ENCODE measurements around the gene RNF224.
"Not testable (repeated sequence)": the region's sequence is repeated elsewhere in the genome, so short reads cannot be mapped to it uniquely, and the experiment has no call there.

The RNF224 gene

GRCh38 chr9:137255448-137256114 is 28.3 kb downstream of the RNF224 start:
- DNase-seq (ENCODE audit: low read depth, low spot score): no peak
- Histone ChIP-seq H3K36me3 (ENCODE audit: insufficient read depth, low read length) (peaks cover 25% of the 10 kb centered on the region), H3K9ac (ENCODE audit: insufficient read length) (peak overlapping the region; percentile 91), H3K9me3 (ENCODE audit: low read depth, low read length) (no peaks in the 10 kb centered on the region), H3K4me3 (peak overlapping the region; percentile 88), H3K27ac (peak overlapping the region; percentile 50; the same call in 1 of the 2 replicates)
- no peak for TF ChIP-seq EZH2 (IDR thresholded peaks at IDR 0.05)
- no peak for TF ChIP-seq FOXP2 (optimal IDR thresholded peaks at IDR 0.05; ENCODE audit: control extremely low read depth, extremely low read length, insufficient read depth)
- no peak for TF ChIP-seq POLR2AphosphoS5 (IDR thresholded peaks at IDR 0.05; ENCODE audit: borderline replicate concordance, low read depth, low read length)

GRCh38 chr9:137256362-137256761 is 29.1 kb downstream of the RNF224 start:
- H3K9ac ChIP-seq (ENCODE audit: insufficient read length): peak overlapping the region; percentile 91
- H3K4me3 ChIP-seq: peak overlapping the region; percentile 88
- DNase-seq (ENCODE audit: low read depth, low spot score): no peak
- TF ChIP-seq POLR2AphosphoS5 (IDR thresholded peaks at IDR 0.05; ENCODE audit: borderline replicate concordance, low read depth, low read length) (no peak), FOXP2 (optimal IDR thresholded peaks at IDR 0.05; ENCODE audit: control extremely low read depth, extremely low read length, insufficient read depth) (no peak), EZH2 (IDR thresholded peaks at IDR 0.05) (no peak)
- no peaks in the 10 kb centered on the region for H3K9me3 ChIP-seq (ENCODE audit: low read depth, low read length)
- H3K27ac ChIP-seq: no peak overlapping the region
- peaks cover 25% of the 10 kb centered on the region for H3K36me3 ChIP-seq (ENCODE audit: insufficient read depth, low read length)

- Histone ChIP-seq H3K36me3 (ENCODE audit: insufficient read depth, low read length) (peaks cover 25% of the 10 kb centered on the region), H3K9ac (ENCODE audit: insufficient read length) (no peak overlapping the region), H3K27ac (no peak overlapping the region), H3K4me3 (no peak overlapping the region), H3K9me3 (ENCODE audit: low read depth, low read length) (no peaks in the 10 kb centered on the region)
- no peak for DNase-seq (ENCODE audit: low read depth, low spot score)
- TF ChIP-seq FOXP2 (optimal IDR thresholded peaks at IDR 0.05; ENCODE audit: control extremely low read depth, extremely low read length, insufficient read depth) (no peak), EZH2 (IDR thresholded peaks at IDR 0.05) (no peak), POLR2AphosphoS5 (IDR thresholded peaks at IDR 0.05; ENCODE audit: borderline replicate concordance, low read depth, low read length) (no peak)
These were observed 29.6 kb downstream of the RNF224 start for GRCh38 chr9:137256856-137257255.

GRCh38 chr9:137262173-137262908 is 35.0 kb downstream of the RNF224 start:
- H3K9ac ChIP-seq (ENCODE audit: insufficient read length); H3K27ac ChIP-seq; DNase-seq (ENCODE audit: low read depth, low spot score); H3K9me3 ChIP-seq (ENCODE audit: low read depth, low read length); H3K4me3 ChIP-seq: not testable (repeated sequence)
- H3K36me3 ChIP-seq (ENCODE audit: insufficient read depth, low read length): peaks cover 27% of the 10 kb centered on the region

- no peak overlapping the region for H3K9ac ChIP-seq (ENCODE audit: insufficient read length)
- no peaks in the 10 kb centered on the region for H3K9me3 ChIP-seq (ENCODE audit: low read depth, low read length)
- peaks cover 31% of the 10 kb centered on the region for H3K36me3 ChIP-seq (ENCODE audit: insufficient read depth, low read length)
- no peak overlapping the region for H3K27ac ChIP-seq
- TF ChIP-seq POLR2AphosphoS5 (IDR thresholded peaks at IDR 0.05; ENCODE audit: borderline replicate concordance, low read depth, low read length) (no peak), FOXP2 (optimal IDR thresholded peaks at IDR 0.05; ENCODE audit: control extremely low read depth, extremely low read length, insufficient read depth) (no peak), EZH2 (IDR thresholded peaks at IDR 0.05) (no peak)
- H3K4me3 ChIP-seq: no peak overlapping the region
- no peak for DNase-seq (ENCODE audit: low read depth, low spot score)
These were observed 35.6 kb downstream of the RNF224 start for GRCh38 chr9:137262909-137263285.

GRCh38 chr9:137263506-137263905 is 36.2 kb downstream of the RNF224 start:
- no peak for TF ChIP-seq FOXP2 (optimal IDR thresholded peaks at IDR 0.05; ENCODE audit: control extremely low read depth, extremely low read length, insufficient read depth)
- no peak for TF ChIP-seq EZH2 (IDR thresholded peaks at IDR 0.05)
- TF ChIP-seq POLR2AphosphoS5 (IDR thresholded peaks at IDR 0.05; ENCODE audit: borderline replicate concordance, low read depth, low read length): no peak
- Histone ChIP-seq H3K4me3 (no peak overlapping the region), H3K27ac (no peak overlapping the region), H3K36me3 (ENCODE audit: insufficient read depth, low read length) (peaks cover 26% of the 10 kb centered on the region), H3K9me3 (ENCODE audit: low read depth, low read length) (no peaks in the 10 kb centered on the region), H3K9ac (ENCODE audit: insufficient read length) (no peak overlapping the region)
- no peak for DNase-seq (ENCODE audit: low read depth, low spot score)

- TF ChIP-seq FOXP2 (optimal IDR thresholded peaks at IDR 0.05; ENCODE audit: control extremely low read depth, extremely low read length, insufficient read depth) (no peak), POLR2AphosphoS5 (IDR thresholded peaks at IDR 0.05; ENCODE audit: borderline replicate concordance, low read depth, low read length) (no peak), EZH2 (IDR thresholded peaks at IDR 0.05) (no peak)
- no peak for DNase-seq (ENCODE audit: low read depth, low spot score)
- no peaks in the 10 kb centered on the region for H3K9me3 ChIP-seq (ENCODE audit: low read depth, low read length)
- H3K36me3 ChIP-seq (ENCODE audit: insufficient read depth, low read length): peaks cover 26% of the 10 kb centered on the region; the same call in 1 of the 2 replicates
- H3K4me3 ChIP-seq: no peak overlapping the region
- H3K9ac ChIP-seq (ENCODE audit: insufficient read length): no peak overlapping the region
- H3K27ac ChIP-seq: no peak overlapping the region
These were observed 36.8 kb downstream of the RNF224 start for GRCh38 chr9:137264067-137264466.

GRCh38 chr9:137265496-137266161 is 38.3 kb downstream of the RNF224 start:
- H3K27ac ChIP-seq: no peak overlapping the region
- peaks cover 24% of the 10 kb centered on the region; the same call in 1 of the 2 replicates for H3K36me3 ChIP-seq (ENCODE audit: insufficient read depth, low read length)
- H3K9me3 ChIP-seq (ENCODE audit: low read depth, low read length): no peaks in the 10 kb centered on the region
- TF ChIP-seq EZH2 (IDR thresholded peaks at IDR 0.05) (no peak), POLR2AphosphoS5 (IDR thresholded peaks at IDR 0.05; ENCODE audit: borderline replicate concordance, low read depth, low read length) (no peak)
- H3K4me3 ChIP-seq: no peak overlapping the region
- no peak overlapping the region for H3K9ac ChIP-seq (ENCODE audit: insufficient read length)
- DNase-seq (ENCODE audit: low read depth, low spot score): no peak

All from SK-N-MC (cell line).